ENCODE results near the gene AIG1. TPM values are rescaled to one million over a fixed set of nuclear protein-coding genes. Genes with fewer than 3 reads are reported as not detected.

Gene AIG1
- polyA plus RNA-seq, 1 donor from 2014 or later, result 23.2 TPM

GRCh38 chr6:143179901-143180612, 119.4 kb downstream of the AIG1 start:
- no peaks in the 10 kb centered on the region for H4K20me1 ChIP-seq (ENCODE audit: insufficient read depth)
- no peak overlapping the region for H3K4me3 ChIP-seq (ENCODE audit: low read length)
- no peak overlapping the region for H3K4me2 ChIP-seq (ENCODE audit: low read length)
- H3K27ac ChIP-seq (ENCODE audit: low read length), result no peak overlapping the region
- H3F3A ChIP-seq (ENCODE audit: insufficient read depth, low read length, poor library complexity, severe bottlenecking), result no peaks in the 10 kb centered on the region
- TF ChIP-seq TAF1 (IDR thresholded peaks at IDR 0.05; ENCODE audit: low read depth), result no peak
- TF ChIP-seq MXI1 (conservative IDR thresholded peaks at IDR 0.05; ENCODE audit: poor library complexity, severe bottlenecking), result no peak
- TF ChIP-seq EP300 (conservative IDR thresholded peaks at IDR 0.05; ENCODE audit: poor library complexity, severe bottlenecking), result no peak
- no peak for TF ChIP-seq REST (IDR thresholded peaks at IDR 0.05; ENCODE audit: borderline replicate concordance)
- TF ChIP-seq RAD21 (conservative IDR thresholded peaks at IDR 0.05), result no peak
- TF ChIP-seq SMC3 (conservative IDR thresholded peaks at IDR 0.05; ENCODE audit: poor library complexity), result no peak
- TF ChIP-seq CTCF (IDR thresholded peaks at IDR 0.05; ENCODE audit: poor library complexity, severe bottlenecking), result no peak
- no peak for TF ChIP-seq EZH2 (IDR thresholded peaks at IDR 0.05; ENCODE audit: borderline replicate concordance, insufficient read depth, low read length, poor library complexity, severe bottlenecking)
- no peak for TF ChIP-seq POLR2AphosphoS5 (IDR thresholded peaks at IDR 0.05)
- no peaks in the 10 kb centered on the region for H3K9me3 ChIP-seq (ENCODE audit: low read length)
- H3K9ac ChIP-seq (ENCODE audit: low read length), result no peak overlapping the region
- no peaks in the 10 kb centered on the region for H3K36me3 ChIP-seq (ENCODE audit: insufficient read depth, low read length)
- no peaks in the 10 kb centered on the region for H3K79me2 ChIP-seq (replicated peaks; ENCODE audit: insufficient read depth, low read length)
- no peak overlapping the region for H2AFZ ChIP-seq (ENCODE audit: low read depth, low read length)
- H3K9me2 ChIP-seq (ENCODE audit: insufficient read depth, low read length), result no peaks in the 10 kb centered on the region
- H3K27me3 ChIP-seq (ENCODE audit: insufficient read depth, low read depth, low read length), result no peaks in the 10 kb centered on the region

GRCh38 chr6:143180826-143181225, 120.1 kb downstream of the AIG1 start:
- Histone ChIP-seq H3K4me3 (ENCODE audit: low read length) (no peak overlapping the region), H3K4me2 (ENCODE audit: low read length) (no peak overlapping the region), H3K36me3 (ENCODE audit: insufficient read depth, low read length) (no peaks in the 10 kb centered on the region), H3K9me3 (ENCODE audit: low read length) (no peaks in the 10 kb centered on the region), H3F3A (ENCODE audit: insufficient read depth, low read length, poor library complexity, severe bottlenecking) (no peaks in the 10 kb centered on the region), H3K9me2 (ENCODE audit: insufficient read depth, low read length) (no peaks in the 10 kb centered on the region), H4K20me1 (ENCODE audit: insufficient read depth) (no peaks in the 10 kb centered on the region), H3K79me2 (replicated peaks; ENCODE audit: insufficient read depth, low read length) (no peaks in the 10 kb centered on the region), H2AFZ (ENCODE audit: low read depth, low read length) (no peak overlapping the region), H3K27ac (ENCODE audit: low read length) (no peak overlapping the region), H3K27me3 (ENCODE audit: insufficient read depth, low read depth, low read length) (no peaks in the 10 kb centered on the region), H3K9ac (ENCODE audit: low read length) (no peak overlapping the region)
- TF ChIP-seq POLR2AphosphoS5 (IDR thresholded peaks at IDR 0.05) (no peak), SMC3 (conservative IDR thresholded peaks at IDR 0.05; ENCODE audit: poor library complexity) (no peak)
